Mesenchymal stem cell (in vitro differentiated cells and primary cell): ENCODE measurements around the gene TCAIM.
A peak's percentile ranks its signal among the peaks of the same experiment; 100 is the strongest.

Experiments used
- DNase-seq: peaks from one replicate; pipeline ENCODE4 v3.0.0-alpha.2; 2013
- H2AFZ ChIP-seq: one replicate; pipeline ENCODE4 v1.6.1; 2013; ENCODE audit warnings: low read depth, mild to moderate bottlenecking, control low read depth, inconsistent platforms, low read length, moderate library complexity
- H2AK5ac ChIP-seq: 2 replicates; pipeline ENCODE4 v1.6.1; 2013; ENCODE audit warnings: low read length, moderate library complexity, mild to moderate bottlenecking, inconsistent platforms; ENCODE audit not compliant: severe bottlenecking
- H2BK120ac ChIP-seq: one replicate; pipeline ENCODE4 v1.6.1; 2013; ENCODE audit warnings: low read depth, mild to moderate bottlenecking, inconsistent platforms, low read length, moderate library complexity
- H2BK12ac ChIP-seq, 2 experiments: one replicate each; pipeline ENCODE4 v1.6.1; 2013; ENCODE audit warnings: inconsistent platforms in 2 of 2, low read length in 2 of 2, mild to moderate bottlenecking in 2 of 2, moderate library complexity in 2 of 2, control low read depth in 1 of 2
- H2BK15ac ChIP-seq: one replicate; pipeline ENCODE4 v1.6.1; 2013; ENCODE audit warnings: mild to moderate bottlenecking, low read depth, inconsistent platforms; ENCODE audit not compliant: poor library complexity, severe bottlenecking
- H2BK5ac ChIP-seq: 2 replicates; pipeline ENCODE4 v1.6.1; 2013; ENCODE audit warnings: low read depth, mild to moderate bottlenecking, low read length, control low read depth, inconsistent platforms; ENCODE audit not compliant: poor library complexity, severe bottlenecking
- H3K14ac ChIP-seq, 2 experiments: one replicate each; pipeline ENCODE4 v1.6.1; 2013; ENCODE audit warnings: inconsistent platforms in 2 of 2, low read length in 2 of 2, control low read depth in 1 of 2, mild to moderate bottlenecking in 1 of 2, moderate library complexity in 1 of 2
- H3K18ac ChIP-seq, 2 experiments: one replicate each; pipeline ENCODE4 v1.6.1; 2013; ENCODE audit warnings: inconsistent platforms in 2 of 2, low read length in 2 of 2, control low read depth in 1 of 2, low read depth in 1 of 2, mild to moderate bottlenecking in 1 of 2
- H3K23ac ChIP-seq, 2 experiments: one replicate each; pipeline ENCODE4 v1.6.1; 2013; ENCODE audit warnings: inconsistent platforms in 2 of 2, low read length in 2 of 2, mild to moderate bottlenecking in 2 of 2, moderate library complexity in 2 of 2, control low read depth in 1 of 2
- H3K27ac ChIP-seq: 2 replicates; pipeline ENCODE4 v1.5.1; 2013; ENCODE audit warnings: mild to moderate bottlenecking, moderate library complexity, low read length, control low read depth, inconsistent platforms; ENCODE audit not compliant: poor library complexity, severe bottlenecking
- H3K27me3 ChIP-seq, 2 experiments: 2 replicates each; pipeline versions ENCODE4 v1.6.1 to v1.7.0; 2013; ENCODE audit warnings: low read length in 2 of 2, mild to moderate bottlenecking in 2 of 2, moderate library complexity in 2 of 2, control low read depth in 1 of 2, inconsistent platforms in 1 of 2; ENCODE audit not compliant: control insufficient read depth in 1 of 2, insufficient read depth in 1 of 2
- H3K36me3 ChIP-seq, 2 experiments: 2 replicates each; pipeline versions ENCODE4 v1.6.1 to v1.7.0; 2013; ENCODE audit warnings: low read length in 2 of 2, control low read depth in 1 of 2, inconsistent platforms in 1 of 2, low read depth in 1 of 2, mild to moderate bottlenecking in 1 of 2; ENCODE audit not compliant: insufficient read depth in 2 of 2, control insufficient read depth in 1 of 2
- H3K4ac ChIP-seq, 2 experiments: one replicate each; pipeline ENCODE4 v1.6.1; 2013; ENCODE audit warnings: inconsistent platforms in 2 of 2, low read length in 2 of 2, mild to moderate bottlenecking in 2 of 2, moderate library complexity in 2 of 2, control low read depth in 1 of 2, low read depth in 1 of 2
- H3K4me1 ChIP-seq: 2 replicates; pipeline ENCODE4 v1.6.1; 2013; ENCODE audit warnings: low read depth, low read length, control low read depth; ENCODE audit not compliant: control insufficient read depth, insufficient read depth
- H3K4me2 ChIP-seq: 2 replicates; pipeline ENCODE4 v1.6.1; 2013; ENCODE audit warnings: low read length, mild to moderate bottlenecking, inconsistent platforms; ENCODE audit not compliant: poor library complexity, severe bottlenecking
- H3K4me3 ChIP-seq, 2 experiments: 2 replicates each; pipeline versions ENCODE4 v1.5.1 to v1.7.0; 2013; ENCODE audit warnings: low read length in 2 of 2, mild to moderate bottlenecking in 2 of 2, control low read depth in 1 of 2, low read depth in 1 of 2; ENCODE audit not compliant: insufficient read depth in 1 of 2
- H3K79me1 ChIP-seq: replicated peaks from 2 replicates; pipeline ENCODE4 v1.6.1; 2013; ENCODE audit warnings: mild to moderate bottlenecking, control low read depth, low read length, inconsistent platforms; ENCODE audit not compliant: poor library complexity, severe bottlenecking
- H3K9ac ChIP-seq: 2 replicates; pipeline ENCODE4 v1.7.0; 2013; ENCODE audit warnings: mild to moderate bottlenecking, low read length, moderate library complexity
- H3K9me3 ChIP-seq: 2 replicates; pipeline ENCODE4 v1.7.0; 2013; ENCODE audit warnings: mild to moderate bottlenecking, low read length; ENCODE audit not compliant: control insufficient read depth
- H4K8ac ChIP-seq: one replicate; pipeline ENCODE4 v1.6.1; 2013; ENCODE audit warnings: inconsistent platforms, mild to moderate bottlenecking, low read length, moderate library complexity
- H4K91ac ChIP-seq: one replicate; pipeline ENCODE4 v1.6.1; 2013; ENCODE audit warnings: mild to moderate bottlenecking, low read length, inconsistent platforms
- WGBS: methylation state at CpG from one replicate; pipeline ENCODE4 v1.1.7; 2013; ENCODE audit warnings: mixed read lengths; 5-methylcytosine and 5-hydroxymethylcytosine counted together

The TCAIM gene

GRCh38 chr3:44427683-44428082, 89.1 kb downstream of the TCAIM start:
- H3K27ac ChIP-seq: no peak overlapping the region

GRCh38 chr3:44428910-44429309, 90.3 kb downstream of the TCAIM start:
- H3K27ac ChIP-seq: no peak overlapping the region
- H4K91ac ChIP-seq: no peak overlapping the region
- H3K4me2 ChIP-seq: no peak overlapping the region
- H3K4me1 ChIP-seq: peaks cover 1% of the 10 kb centered on the region
- no peak overlapping the region for H2AK5ac ChIP-seq
- 81% methylated on average over 7 of the region's 7 CpGs for WGBS
- no peak overlapping the region for H2BK5ac ChIP-seq
- H3K9me3 ChIP-seq: no peaks in the 10 kb centered on the region
- H3K18ac ChIP-seq: peak overlapping the region in 1 of 2 experiments; percentile 58
- H3K14ac ChIP-seq: peak overlapping the region in 1 of 2 experiments; percentile 91
- H3K36me3 ChIP-seq: no peaks in the 10 kb centered on the region
- H2AFZ ChIP-seq: no peak overlapping the region
- no peak overlapping the region for H2BK120ac ChIP-seq
- H3K4me3 ChIP-seq: no peak overlapping the region
- no peak overlapping the region for H3K23ac ChIP-seq
- no peaks in the 10 kb centered on the region for H3K79me1 ChIP-seq
- no peak overlapping the region for H4K8ac ChIP-seq
- H3K27me3 ChIP-seq: peaks cover 4 to 25% of the 10 kb centered on the region in 2 experiments
- no peak overlapping the region for H3K9ac ChIP-seq
- DNase-seq: no peak
- no peak overlapping the region for H2BK15ac ChIP-seq
- H3K4ac ChIP-seq: no peak overlapping the region
- peak overlapping the region in 1 of 2 experiments; percentile 33 for H2BK12ac ChIP-seq

More at GRCh38 chr3:44427683-44428082, 89.1 kb downstream of the TCAIM start:
- H3K4me2 ChIP-seq: no peak overlapping the region
- no peak overlapping the region for H3K4ac ChIP-seq
- no peak overlapping the region for H3K9ac ChIP-seq
- no peak overlapping the region for H2BK12ac ChIP-seq
- no peak overlapping the region for H2BK15ac ChIP-seq
- H2AFZ ChIP-seq: no peak overlapping the region
- WGBS: 89% methylated on average over 3 of the region's 3 CpGs
- no peak overlapping the region for H4K8ac ChIP-seq
- H3K9me3 ChIP-seq: no peaks in the 10 kb centered on the region
- H3K36me3 ChIP-seq: no peaks in the 10 kb centered on the region
- H3K27me3 ChIP-seq: peaks cover 4 to 22% of the 10 kb centered on the region in 2 experiments
- no peak overlapping the region for H3K14ac ChIP-seq
- H3K4me3 ChIP-seq: no peak overlapping the region
- H3K23ac ChIP-seq: no peak overlapping the region
- no peak overlapping the region for H4K91ac ChIP-seq
- no peak overlapping the region for H2BK5ac ChIP-seq
- no peak overlapping the region for H2BK120ac ChIP-seq
- H3K79me1 ChIP-seq: no peaks in the 10 kb centered on the region
- no peak overlapping the region for H2AK5ac ChIP-seq
- DNase-seq: no peak
- H3K4me1 ChIP-seq: peaks cover 1% of the 10 kb centered on the region
- no peak overlapping the region for H3K18ac ChIP-seq

- no peak overlapping the region for H3K4me2 ChIP-seq
- no peaks in the 10 kb centered on the region for H3K79me1 ChIP-seq
- H3K9me3 ChIP-seq: no peaks in the 10 kb centered on the region
- H4K91ac ChIP-seq: no peak overlapping the region
- H2AFZ ChIP-seq: no peak overlapping the region
- H3K4me1 ChIP-seq: peaks cover 1% of the 10 kb centered on the region
- H3K9ac ChIP-seq: no peak overlapping the region
- no peak overlapping the region for H2AK5ac ChIP-seq
- H2BK12ac ChIP-seq: no peak overlapping the region
- no peak overlapping the region for H3K18ac ChIP-seq
- no peak overlapping the region for H4K8ac ChIP-seq
- H3K14ac ChIP-seq: no peak overlapping the region
- H2BK120ac ChIP-seq: no peak overlapping the region
- no peaks in the 10 kb centered on the region for H3K36me3 ChIP-seq
- H3K27ac ChIP-seq: no peak overlapping the region
- H3K4ac ChIP-seq: no peak overlapping the region
- no peak for DNase-seq
- 97% methylated on average over 6 of the region's 6 CpGs for WGBS
- H2BK5ac ChIP-seq: no peak overlapping the region
- H3K27me3 ChIP-seq: peaks cover 4 to 24% of the 10 kb centered on the region in 2 experiments
- H3K23ac ChIP-seq: no peak overlapping the region
- H3K4me3 ChIP-seq: no peak overlapping the region
- no peak overlapping the region for H2BK15ac ChIP-seq
These were observed 90.9 kb downstream of the TCAIM start for GRCh38 chr3:44429459-44429858.

- Histone ChIP-seq H3K4me1 (peaks cover 1% of the 10 kb centered on the region), H3K14ac (no peak overlapping the region), H4K91ac (no peak overlapping the region), H2BK15ac (no peak overlapping the region), H3K27me3 (peaks cover 4 to 18% of the 10 kb centered on the region in 2 experiments), H3K9ac (no peak overlapping the region), H2AFZ (no peak overlapping the region), H3K4ac (no peak overlapping the region), H2BK120ac (no peak overlapping the region), H2AK5ac (no peak overlapping the region), H3K36me3 (no peaks in the 10 kb centered on the region), H3K4me2 (no peak overlapping the region), H3K4me3 (no peak overlapping the region), H3K27ac (no peak overlapping the region), H2BK5ac (no peak overlapping the region), H3K79me1 (no peaks in the 10 kb centered on the region), H3K9me3 (no peaks in the 10 kb centered on the region), H3K23ac (no peak overlapping the region), H3K18ac (no peak overlapping the region), H2BK12ac (no peak overlapping the region), H4K8ac (no peak overlapping the region)
- 86% methylated on average over 4 of the region's 4 CpGs for WGBS
- DNase-seq: no peak
These were observed 91.9 kb downstream of the TCAIM start for GRCh38 chr3:44430466-44430865.
